T-helper 17 cell (primary cell): ENCODE data around the gene CILP. TPM values are rescaled to one million over a fixed set of nuclear protein-coding genes. Genes with fewer than 3 reads are reported as not detected.

Source experiments
- ATAC-seq: fragments of 150-1000 bp; cut with Tn5 transposase; 2 replicates; pipeline ENCODE4 v1.10.0; 2021; ENCODE audit warnings: mild to moderate bottlenecking, moderate library complexity
- DNase-seq, 3 donors: peaks; one replicate each; pipeline versions ENCODE4 v3.0.0 to v3.0.0-alpha.2; 2020 to 2021
- H3K9me3 ChIP-seq: one replicate; pipeline ENCODE4 v1.7.0; 2013; ENCODE audit warnings: low read length, mild to moderate bottlenecking; ENCODE audit not compliant: control insufficient read depth, poor library complexity, severe bottlenecking
- H3K27ac Mint-ChIP-seq: one replicate; pipeline ENCODE4 v1.8.0; 2022; ENCODE audit warnings: mild to moderate bottlenecking, moderate library complexity, mixed read lengths
- H3K27me3 Mint-ChIP-seq: one replicate; pipeline ENCODE4 v1.8.0; 2022; ENCODE audit warnings: mixed read lengths
- H3K36me3 Mint-ChIP-seq: one replicate; pipeline ENCODE4 v1.8.0; 2022; ENCODE audit warnings: low read depth, mixed read lengths
- H3K4me1 Mint-ChIP-seq: one replicate; pipeline ENCODE4 v1.8.0; 2022; ENCODE audit warnings: mild to moderate bottlenecking, mixed read lengths
- H3K4me3 Mint-ChIP-seq: one replicate; pipeline ENCODE4 v1.8.0; 2022; ENCODE audit warnings: mild to moderate bottlenecking, moderate library complexity, mixed read lengths
- total RNA-seq, 4 donors: library from RNA in 2 of 4; stranded (reverse) in 2 of 4; gene quantifications; one replicate each; pipeline ENCODE4 v1.2.3 and lab custom pipeline; 2022 to 2026

The CILP gene
- total RNA-seq, 2 donors from 2014 or later: 0.22 to 0.26 TPM

- no peak overlapping the region for H3K27ac Mint-ChIP-seq
- H3K4me3 Mint-ChIP-seq: no peak overlapping the region
- H3K4me1 Mint-ChIP-seq: peaks cover 9% of the 10 kb centered on the region
- ATAC-seq (no peak), DNase-seq (no peak)
- H3K27me3 Mint-ChIP-seq: no peaks in the 10 kb centered on the region
- H3K36me3 Mint-ChIP-seq: peaks cover 3% of the 10 kb centered on the region
- H3K9me3 ChIP-seq: no peaks in the 10 kb centered on the region
Observed at GRCh38 chr15:65177901-65178300, 33.4 kb downstream of the CILP start.

DNA sequence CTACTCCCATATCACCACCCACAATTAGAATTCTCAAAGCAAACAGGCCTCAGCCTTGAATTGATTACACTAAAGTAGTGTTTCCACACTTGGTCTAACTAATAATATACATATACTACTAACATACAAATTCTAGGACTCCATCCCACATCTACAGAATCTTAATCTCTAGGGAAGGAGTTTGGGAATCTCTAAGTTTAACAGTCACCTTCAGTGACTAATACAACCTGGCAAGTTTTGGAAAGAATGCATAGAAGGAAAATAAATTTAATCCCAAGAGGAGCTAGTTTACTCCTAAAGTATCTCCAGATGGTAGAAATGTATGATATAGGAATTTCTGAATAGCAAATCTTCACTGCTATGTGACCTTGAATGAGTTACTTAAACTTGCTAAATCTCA is 35.2 kb downstream of the CILP start:
- no peaks in the 10 kb centered on the region for H3K9me3 ChIP-seq
- Mint-ChIP-seq H3K27ac (peak overlapping the region; percentile 1), H3K36me3 (peaks cover 3% of the 10 kb centered on the region), H3K4me3 (no peak overlapping the region), H3K27me3 (no peaks in the 10 kb centered on the region), H3K4me1 (peaks cover 5% of the 10 kb centered on the region)
- no peak for DNase-seq
- no peak for ATAC-seq

DNA sequence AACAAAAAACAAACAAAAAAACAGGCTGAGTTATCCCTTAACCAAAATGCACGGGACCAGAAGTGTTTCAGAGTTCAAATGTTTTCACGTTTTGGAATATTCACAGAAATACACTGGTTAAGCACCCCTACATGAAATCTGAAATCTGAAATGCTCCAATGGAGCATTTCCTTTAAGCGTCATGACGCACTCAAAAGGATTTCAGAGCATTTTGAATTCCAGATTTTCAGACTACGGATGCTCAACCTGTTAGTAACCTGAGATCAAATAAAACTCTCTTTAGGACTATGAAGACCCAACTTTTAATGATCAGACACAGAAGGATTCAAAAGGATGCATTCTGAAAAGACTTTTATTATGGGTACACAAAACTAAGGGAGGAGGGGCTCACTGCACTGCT is 35.8 kb downstream of the CILP start:
- ATAC-seq (no peak), DNase-seq (no peak)
- Mint-ChIP-seq H3K4me3 (no peak overlapping the region), H3K27ac (peak overlapping the region; percentile 1), H3K4me1 (peaks cover 4% of the 10 kb centered on the region), H3K36me3 (peaks cover 3% of the 10 kb centered on the region), H3K27me3 (no peaks in the 10 kb centered on the region)
- H3K9me3 ChIP-seq: no peaks in the 10 kb centered on the region

DNA sequence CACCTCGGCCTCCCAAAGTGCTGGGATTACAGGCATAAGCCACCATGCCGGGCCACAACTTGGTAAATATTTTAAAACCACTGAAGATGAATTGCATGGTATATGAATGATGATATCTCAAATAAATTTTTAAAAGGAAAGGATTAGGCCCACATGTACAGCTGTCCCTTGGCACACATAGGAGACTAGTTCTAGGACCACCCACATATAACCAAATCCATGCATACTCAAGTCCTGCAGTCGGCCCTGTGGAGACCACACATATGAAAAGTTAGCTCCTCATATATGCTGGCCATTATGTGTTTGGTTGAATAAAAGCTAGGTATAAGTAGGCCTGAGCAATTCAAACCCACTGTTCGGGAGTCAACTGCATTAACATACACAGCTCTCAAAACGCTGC is 36.8 kb downstream of the CILP start:
- Mint-ChIP-seq H3K27ac (no peak overlapping the region), H3K4me3 (no peak overlapping the region), H3K27me3 (no peaks in the 10 kb centered on the region), H3K36me3 (peaks cover 3% of the 10 kb centered on the region), H3K4me1 (peaks cover 4% of the 10 kb centered on the region)
- DNase-seq (no peak), ATAC-seq (no peak)
- no peaks in the 10 kb centered on the region for H3K9me3 ChIP-seq

GRCh38 chr15:65172531-65172930 is 38.7 kb downstream of the CILP start:
- Mint-ChIP-seq H3K4me3 (no peak overlapping the region), H3K27ac (no peak overlapping the region), H3K27me3 (no peaks in the 10 kb centered on the region), H3K36me3 (peaks cover 3% of the 10 kb centered on the region), H3K4me1 (peaks cover 4% of the 10 kb centered on the region)
- H3K9me3 ChIP-seq: no peaks in the 10 kb centered on the region
- DNase-seq: no peak
- no peak for ATAC-seq

DNA sequence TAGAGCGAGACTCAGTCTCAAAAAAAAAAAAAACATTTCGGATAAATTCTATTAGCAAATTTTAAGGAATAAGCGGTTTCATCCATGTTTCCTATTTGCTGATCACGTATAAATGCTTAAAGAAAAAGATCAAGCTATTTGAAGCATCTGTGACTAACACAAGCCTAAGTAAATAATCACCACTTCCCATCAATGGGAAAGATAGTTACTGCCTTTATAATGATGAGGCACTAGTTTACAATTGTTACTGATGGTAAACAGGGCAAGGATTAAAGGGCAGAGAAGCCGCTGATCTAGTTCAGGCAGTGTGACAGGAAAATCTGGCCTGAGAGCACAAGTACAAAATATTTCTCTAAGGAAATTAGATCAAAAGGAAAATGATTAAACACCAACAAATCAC is 39.8 kb downstream of the CILP start:
- Mint-ChIP-seq H3K4me3 (no peak overlapping the region), H3K27me3 (no peaks in the 10 kb centered on the region), H3K4me1 (peaks cover 4% of the 10 kb centered on the region), H3K36me3 (peaks cover 3% of the 10 kb centered on the region), H3K27ac (no peak overlapping the region)
- DNase-seq (no peak), ATAC-seq (no peak)
- H3K9me3 ChIP-seq: no peaks in the 10 kb centered on the region

DNA sequence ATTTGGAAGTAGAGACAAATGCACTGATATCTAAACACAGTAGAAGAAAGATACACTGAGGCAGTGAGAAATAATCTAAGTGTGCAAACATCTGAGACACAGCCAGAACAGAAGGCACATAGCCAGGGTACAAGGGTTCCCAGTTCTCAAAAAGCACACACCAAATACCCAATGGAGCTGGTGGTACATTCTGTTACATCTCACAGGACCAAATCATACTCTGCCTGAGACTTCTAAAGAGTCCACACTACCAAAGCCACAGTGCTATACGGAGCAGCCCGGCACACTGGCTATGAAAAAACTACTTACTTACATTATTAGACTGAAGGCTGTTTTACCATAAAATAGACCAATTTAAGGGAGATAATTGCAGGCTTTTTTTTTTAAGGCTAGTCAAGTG is 45.4 kb downstream of the CILP start:
- no peak overlapping the region for H3K27ac Mint-ChIP-seq
- peaks cover 3% of the 10 kb centered on the region for H3K4me1 Mint-ChIP-seq
- ATAC-seq (no peak), DNase-seq (no peak)
- no peaks in the 10 kb centered on the region for H3K36me3 Mint-ChIP-seq
- no peaks in the 10 kb centered on the region for H3K27me3 Mint-ChIP-seq
- H3K9me3 ChIP-seq: no peaks in the 10 kb centered on the region
- no peak overlapping the region for H3K4me3 Mint-ChIP-seq

DNA sequence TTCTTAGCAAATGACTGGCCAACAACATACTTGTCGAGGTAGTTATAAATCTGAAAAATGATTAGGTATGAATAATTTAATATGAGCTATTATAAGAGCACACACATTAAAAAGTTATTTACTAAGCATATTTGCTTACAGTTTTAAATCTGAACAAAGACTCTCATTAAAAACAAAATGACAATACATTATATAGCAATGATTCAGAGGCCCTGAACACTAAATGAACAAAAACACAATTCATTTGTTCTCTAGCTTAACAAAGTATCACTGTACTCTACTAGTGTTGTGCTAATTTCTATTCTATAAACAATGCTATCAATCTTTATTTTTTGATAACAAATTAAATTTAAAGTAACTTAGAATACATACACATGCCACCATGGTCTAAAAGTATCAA is 47.1 kb downstream of the CILP start:
- no peaks in the 10 kb centered on the region for H3K9me3 ChIP-seq
- Mint-ChIP-seq H3K36me3 (no peaks in the 10 kb centered on the region), H3K27ac (no peak overlapping the region), H3K4me1 (peaks cover 5% of the 10 kb centered on the region), H3K27me3 (no peaks in the 10 kb centered on the region), H3K4me3 (no peak overlapping the region)
- ATAC-seq: no peak
- DNase-seq: no peak

- no peak for ATAC-seq
- Mint-ChIP-seq H3K27ac (no peak overlapping the region), H3K4me1 (peaks cover 5% of the 10 kb centered on the region), H3K36me3 (no peaks in the 10 kb centered on the region), H3K27me3 (no peaks in the 10 kb centered on the region), H3K4me3 (no peak overlapping the region)
- DNase-seq: no peak
- no peaks in the 10 kb centered on the region for H3K9me3 ChIP-seq
Observed at GRCh38 chr15:65163041-65163440, 48.2 kb downstream of the CILP start.

DNA sequence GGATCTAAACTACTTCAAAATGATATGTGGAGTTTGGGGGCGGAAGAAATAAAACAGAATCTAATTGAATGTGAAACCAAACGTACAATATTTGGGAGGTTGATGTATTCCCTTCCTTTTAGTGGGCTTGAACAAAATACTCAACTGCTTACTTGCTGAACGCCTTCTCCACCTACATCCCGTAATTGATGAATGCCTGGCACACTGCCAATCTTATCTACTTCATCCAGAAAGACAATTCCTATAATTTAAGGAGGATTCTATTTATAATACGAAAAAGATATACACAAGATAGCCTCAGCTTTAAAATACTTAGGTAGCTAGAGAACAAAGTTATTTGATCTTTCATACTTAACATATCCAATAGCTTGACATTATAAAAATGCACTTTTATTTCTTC is 54.6 kb downstream of the CILP start:
- no peak overlapping the region for H3K4me3 Mint-ChIP-seq
- no peaks in the 10 kb centered on the region for H3K9me3 ChIP-seq
- H3K27me3 Mint-ChIP-seq: no peaks in the 10 kb centered on the region
- DNase-seq (no peak), ATAC-seq (no peak)
- no peak overlapping the region for H3K27ac Mint-ChIP-seq
- peaks cover 3% of the 10 kb centered on the region for H3K4me1 Mint-ChIP-seq
- H3K36me3 Mint-ChIP-seq: peaks cover 5% of the 10 kb centered on the region

GRCh38 chr15:65154720-65155119 is 56.6 kb downstream of the CILP start:
- H3K9me3 ChIP-seq: no peaks in the 10 kb centered on the region
- Mint-ChIP-seq H3K4me1 (no peaks in the 10 kb centered on the region), H3K36me3 (peaks cover 5% of the 10 kb centered on the region), H3K27me3 (no peaks in the 10 kb centered on the region), H3K4me3 (no peak overlapping the region), H3K27ac (no peak overlapping the region)
- DNase-seq (no peak), ATAC-seq (no peak)

- Mint-ChIP-seq H3K4me1 (peaks cover 5% of the 10 kb centered on the region), H3K4me3 (no peak overlapping the region), H3K27me3 (no peaks in the 10 kb centered on the region), H3K36me3 (peaks cover 4% of the 10 kb centered on the region), H3K27ac (no peak overlapping the region)
- H3K9me3 ChIP-seq: no peaks in the 10 kb centered on the region
- no peak for DNase-seq
- no peak for ATAC-seq
Observed at GRCh38 chr15:65147902-65148301, 63.4 kb downstream of the CILP start.

DNA sequence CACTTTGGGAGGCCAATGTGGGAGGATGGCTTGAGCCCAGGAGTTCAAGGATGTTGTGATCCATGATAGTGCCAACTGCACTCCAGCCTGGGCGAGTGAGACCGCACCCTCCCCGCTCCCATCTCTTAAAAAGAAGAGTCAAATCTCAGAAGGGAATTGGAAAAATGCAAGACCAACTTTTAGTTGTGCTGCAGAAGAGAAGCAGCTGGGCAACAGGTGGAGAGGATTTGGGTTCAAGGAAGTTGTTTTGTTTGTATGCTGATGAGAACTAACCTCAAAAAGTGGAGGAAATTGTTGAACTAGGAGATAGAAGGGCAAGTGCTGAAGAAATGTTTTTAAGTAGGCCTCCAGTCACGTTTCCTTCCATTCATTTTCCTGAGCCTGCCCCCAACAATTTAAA is 64.8 kb downstream of the CILP start:
- H3K36me3 Mint-ChIP-seq: peaks cover 2% of the 10 kb centered on the region
- H3K4me1 Mint-ChIP-seq: peaks cover 5% of the 10 kb centered on the region
- H3K9me3 ChIP-seq: no peaks in the 10 kb centered on the region
- H3K4me3 Mint-ChIP-seq: peak overlapping the region; percentile 41
- DNase-seq (no peak), ATAC-seq (no peak)
- H3K27ac Mint-ChIP-seq: peak overlapping the region; percentile 49
- H3K27me3 Mint-ChIP-seq: no peaks in the 10 kb centered on the region
